Fibroblast of mammary gland (primary cell): Measurements from ENCODE around the gene CIB2.

Source experiments
- DNase-seq: peaks from one replicate; pipeline ENCODE4 v3.0.0-alpha.2; 2010; ENCODE audit warnings: low read depth
- H3K4me3 ChIP-seq: 2 replicates; pipeline ENCODE4 v1.5.1; 2011; ENCODE audit warnings: low read depth, mild to moderate bottlenecking, low read length, moderate library complexity; ENCODE audit not compliant: control insufficient read depth
- CTCF ChIP-seq: conservative IDR thresholded peaks from 2 replicates; pipeline ENCODE4 v1.5.1; 2011; ENCODE audit warnings: low read depth, low read length, inconsistent platforms; ENCODE audit not compliant: control insufficient read depth, insufficient read depth

The CIB2 gene

GRCh38 chr15:78102741-78103140, 28.5 kb downstream of the CIB2 start:
- no peak for DNase-seq
- TF ChIP-seq CTCF = no peak
- H3K4me3 ChIP-seq = no peak overlapping the region

- TF ChIP-seq CTCF = no peak
- no peak overlapping the region for H3K4me3 ChIP-seq
- DNase-seq = no peak
Observed at GRCh38 chr15:78102211-78102610, 29.0 kb downstream of the CIB2 start.

GRCh38 chr15:78101423-78102105, 29.7 kb downstream of the CIB2 start:
- H3K4me3 ChIP-seq = no peak overlapping the region
- DNase-seq = no peak
- no peak for TF ChIP-seq CTCF

- DNase-seq = no peak
- H3K4me3 ChIP-seq = no peak overlapping the region
- no peak for TF ChIP-seq CTCF
Observed at GRCh38 chr15:78100886-78101285, 30.4 kb downstream of the CIB2 start.

- H3K4me3 ChIP-seq = no peak overlapping the region
- TF ChIP-seq CTCF = no peak
- no peak for DNase-seq
Observed at GRCh38 chr15:78098131-78098755, 33.0 kb downstream of the CIB2 start.

- H3K4me3 ChIP-seq = no peak overlapping the region
- TF ChIP-seq CTCF = no peak
- no peak for DNase-seq
Observed at GRCh38 chr15:78097667-78098066, 33.6 kb downstream of the CIB2 start.
